Measurements from ENCODE around the gene ANKRD23. TPM values are rescaled to one million over a fixed set of nuclear protein-coding genes. Genes with fewer than 3 reads are reported as not detected.

Gene ANKRD23
- total RNA-seq, 1 donor from 2014 or later, result 5.5 TPM

- intact Hi-C loops (cut with micrococcal nuclease), result no loop called here
- ATAC-seq, result no peak
- no peak for DNase-seq
Observed at GRCh38 chr2:96824079-96824870, 19.5 kb downstream of the ANKRD23 start.

GRCh38 chr2:96823198-96823597 lies 20.6 kb downstream of the ANKRD23 start:
- intact Hi-C loops (cut with micrococcal nuclease), result no loop called here
- DNase-seq, result no peak
- ATAC-seq, result peak; percentile 4

GRCh38 chr2:96822786-96823185 lies 21.0 kb downstream of the ANKRD23 start:
- no peak for DNase-seq
- intact Hi-C loops (cut with micrococcal nuclease), result no loop called here
- no peak for ATAC-seq

GRCh38 chr2:96821113-96821675 lies 22.6 kb downstream of the ANKRD23 start:
- DNase-seq, result no peak

GRCh38 chr2:96819876-96820511 lies 23.8 kb downstream of the ANKRD23 start:
- DNase-seq, result no peak
- intact Hi-C loops (cut with micrococcal nuclease), result no loop called here
- ATAC-seq, result no peak

More at GRCh38 chr2:96821113-96821675, 22.6 kb downstream of the ANKRD23 start:
- intact Hi-C loops (cut with micrococcal nuclease), result no loop called here
- ATAC-seq, result no peak

GRCh38 chr2:96819128-96819875 lies 24.5 kb downstream of the ANKRD23 start:
- ATAC-seq (peak; percentile 53), DNase-seq (peak; percentile 68)
- intact Hi-C loops (cut with micrococcal nuclease), result no loop called here

GRCh38 chr2:96817882-96818281 lies 25.9 kb downstream of the ANKRD23 start:
- ATAC-seq (no peak), DNase-seq (no peak)
- intact Hi-C loops (cut with micrococcal nuclease), result no loop called here

- ATAC-seq, result no peak
- no peak for DNase-seq
- intact Hi-C loops (cut with micrococcal nuclease), result no loop called here
Observed at GRCh38 chr2:96816836-96817702, 26.8 kb downstream of the ANKRD23 start.

GRCh38 chr2:96816127-96816835 lies 27.5 kb downstream of the ANKRD23 start, which contains the start of gene CNNM3:
Gene CNNM3, plus strand, starts transcription at chr2:96816268. Its CDS starts 10 bp downstream, at chr2:96816278.
- DNase-seq (peak; percentile 99), ATAC-seq (peak; percentile 92)
- intact Hi-C loops (cut with micrococcal nuclease), result no loop called here

GRCh38 chr2:96815326-96816126 lies 28.3 kb downstream of the ANKRD23 start:
- no peak for ATAC-seq
- DNase-seq, result no peak
- intact Hi-C loops (cut with micrococcal nuclease), result no loop called here

GRCh38 chr2:96813656-96814055 lies 30.2 kb downstream of the ANKRD23 start:
- DNase-seq (no peak), ATAC-seq (no peak)
- intact Hi-C loops (cut with micrococcal nuclease), result no loop called here

- intact Hi-C loops (cut with micrococcal nuclease), result no loop called here
- DNase-seq (peak; percentile 85), ATAC-seq (peak; percentile 47)
Observed at GRCh38 chr2:96811917-96812316, 31.9 kb downstream of the ANKRD23 start.

- intact Hi-C loops (cut with micrococcal nuclease), result no loop called here
- no peak for ATAC-seq
- DNase-seq, result no peak
Observed at GRCh38 chr2:96810783-96811192, 33.0 kb downstream of the ANKRD23 start.

- no peak for ATAC-seq
- no peak for DNase-seq
- intact Hi-C loops (cut with micrococcal nuclease), result no loop called here
Observed at GRCh38 chr2:96809951-96810782, 33.7 kb downstream of the ANKRD23 start.

- DNase-seq (no peak), ATAC-seq (no peak)
- intact Hi-C loops (cut with micrococcal nuclease), result no loop called here
Observed at GRCh38 chr2:96809216-96809882, 34.5 kb downstream of the ANKRD23 start.

Data from left ventricle myocardium superior (tissue), 1 donor.